ENCODE measurements around the gene CABP7. TPM values are rescaled to one million over a fixed set of nuclear protein-coding genes. Genes with fewer than 3 reads are reported as not detected.

CABP7 gene
- under 1 TPM in 3 of 7 donors, not detected in 4; 0.15 to 0.37 (median 0.19) TPM for total RNA-seq
- under 1 TPM in 2 of 3 donors, not detected in 1; 0.04 to 0.06 TPM for polyA plus RNA-seq
- long read RNA-seq, donor 1 = 0 reads
- long read RNA-seq, donor 2 = 0 reads

- intact Hi-C loops (cut with DNase I; ENCODE audit: low total_unique reads) = no loop called here
- Histone ChIP-seq H3K27ac (no peak within 1 kb of the TSS), H3K4me3 (peak within 1 kb of the TSS in 4 of 8 donors; percentile 6 to 58 (median 16)), H3K36me3 (no peaks in the 10 kb centered on the region), H3K9me3 (no peaks in the 10 kb centered on the region), H3K27me3 (replicated peaks in 1 of 7) (peaks cover 0 to 91% (median 35%) of the 10 kb centered on the region in 7 donors), H3K4me1 (peaks cover 0 to 19% (median 12%) of the 10 kb centered on the region in 6 donors)
- WGBS, 5 donors = 1 to 4% (median 1%) methylated on average over 30 to 114 of the region's 115 CpGs
- DNase-seq = no peak
- TF ChIP-seq CTCF (IDR thresholded peaks at IDR 0.05 in 8 of 11, conservative IDR thresholded peaks at IDR 0.05 in 3 of 11) = no peak
- TF ChIP-seq POLR2A (IDR thresholded peaks at IDR 0.05) = no peak
- no peak for TF ChIP-seq POLR2AphosphoS5 (IDR thresholded peaks at IDR 0.05)
Measured at GRCh38 chr22:29719899-29720645, at the start of gene CABP7. Gene CABP7 (plus strand): TSS chr22:29720003. CDS start chr22:29720425, 422 bp downstream.

GRCh38 chr22:29670626-29671025 lies 49.2 kb upstream of the CABP7 start:
- Histone ChIP-seq H3K4me3 (no peak overlapping the region), H3K36me3 (peaks cover 2 to 99% (median 78%) of the 10 kb centered on the region in 6 donors), H3K27ac (no peak overlapping the region), H3K27me3 (replicated peaks in 1 of 7) (no peaks in the 10 kb centered on the region), H3K4me1 (no peaks in the 10 kb centered on the region), H3K9me3 (no peaks in the 10 kb centered on the region)
- no peak for DNase-seq
- WGBS, 5 donors = 84 to 98% (median 94%) methylated on average over 3 of the region's 3 CpGs
- no peak for TF ChIP-seq POLR2A (IDR thresholded peaks at IDR 0.05)
- no peak for TF ChIP-seq POLR2AphosphoS5 (IDR thresholded peaks at IDR 0.05)
- TF ChIP-seq CTCF (IDR thresholded peaks at IDR 0.05 in 8 of 11, conservative IDR thresholded peaks at IDR 0.05 in 3 of 11) = no peak
- intact Hi-C loops (cut with DNase I; ENCODE audit: low total_unique reads) = no loop called here

GRCh38 chr22:29673361-29674066 lies 46.3 kb upstream of the CABP7 start:
- no peaks in the 10 kb centered on the region for H3K27me3 ChIP-seq (replicated peaks in 1 of 7)
- no peaks in the 10 kb centered on the region for H3K4me1 ChIP-seq
- DNase-seq = no peak
- H3K36me3 ChIP-seq = peaks cover 2 to 99% (median 92%) of the 10 kb centered on the region in 6 donors
- H3K9me3 ChIP-seq = no peaks in the 10 kb centered on the region
- intact Hi-C loops (cut with DNase I; ENCODE audit: low total_unique reads) = no loop called here
- WGBS, 5 donors = 82 to 91% (median 86%) methylated on average over 13 to 14 of the region's 14 CpGs
- no peak overlapping the region for H3K4me3 ChIP-seq
- no peak overlapping the region for H3K27ac ChIP-seq
- TF ChIP-seq POLR2A (IDR thresholded peaks at IDR 0.05) (no peak), POLR2AphosphoS5 (IDR thresholded peaks at IDR 0.05) (peak in 1 of 3 donors; percentile 39), CTCF (IDR thresholded peaks at IDR 0.05 in 8 of 11, conservative IDR thresholded peaks at IDR 0.05 in 3 of 11) (no peak)

- H3K27ac ChIP-seq = no peak overlapping the region
- no peaks in the 10 kb centered on the region for H3K9me3 ChIP-seq
- H3K27me3 ChIP-seq (replicated peaks in 1 of 7) = no peaks in the 10 kb centered on the region
- DNase-seq = no peak
- H3K36me3 ChIP-seq = peaks cover 6 to 99% (median 92%) of the 10 kb centered on the region in 6 donors
- H3K4me3 ChIP-seq = no peak overlapping the region
- intact Hi-C loops (cut with DNase I; ENCODE audit: low total_unique reads) = no loop called here
- H3K4me1 ChIP-seq = no peaks in the 10 kb centered on the region
- no peak for TF ChIP-seq CTCF (IDR thresholded peaks at IDR 0.05 in 8 of 11, conservative IDR thresholded peaks at IDR 0.05 in 3 of 11)
- no peak for TF ChIP-seq POLR2AphosphoS5 (IDR thresholded peaks at IDR 0.05)
- TF ChIP-seq POLR2A (IDR thresholded peaks at IDR 0.05) = no peak
- WGBS, 5 donors = 91 to 100% (median 96%) methylated on average over 7 to 8 of the region's 8 CpGs
Measured at GRCh38 chr22:29674121-29674520, 45.7 kb upstream of the CABP7 start.
